C4-2B (cell line): ENCODE measurements around the gene HMX1.

Experiments
- CTCF ChIP-seq: fragments of 450-650 bp; conservative IDR thresholded peaks from 2 replicates; pipeline ENCODE4 v1.5.1; 2017; ENCODE audit warnings: mild to moderate bottlenecking
- ZFX ChIP-seq: fragments of 450-650 bp; IDR thresholded peaks from 2 replicates; pipeline ENCODE4 v1.6.1; 2017

GRCh38 chr4:8819019-8819418, 52.6 kb downstream of the HMX1 start:
- TF ChIP-seq CTCF (no peak), ZFX (no peak)
